Embryonic facial prominence (tissue), 1 donor: ENCODE measurements around the gene IGSF22.
"Not testable (repeated sequence)": the region's sequence is repeated elsewhere in the genome, so short reads cannot be mapped to it uniquely, and the experiment has no call there.

Experiments used
- DNase-seq: peaks from one replicate; pipeline ENCODE4 v3.0.0-alpha.2; 2016; ENCODE audit errors: extremely low spot score

Gene IGSF22

GRCh38 chr11:18691467-18692140 is 34.4 kb downstream of the IGSF22 start:
- not testable (repeated sequence) for DNase-seq

- DNase-seq, result no peak
Observed at GRCh38 chr11:18684267-18684666, 41.7 kb downstream of the IGSF22 start.

- no peak for DNase-seq
Observed at GRCh38 chr11:18682466-18682865, 43.5 kb downstream of the IGSF22 start.

- DNase-seq, result not testable (repeated sequence)
Observed at GRCh38 chr11:18681949-18682348, 44.0 kb downstream of the IGSF22 start.

- DNase-seq, result no peak
Observed at GRCh38 chr11:18677560-18677959, 48.4 kb downstream of the IGSF22 start.

- DNase-seq, result no peak
Observed at GRCh38 chr11:18676803-18677202, 49.2 kb downstream of the IGSF22 start.

- DNase-seq, result not testable (repeated sequence)
Observed at GRCh38 chr11:18672209-18672608, 53.8 kb downstream of the IGSF22 start.

GRCh38 chr11:18671246-18671645 is 54.7 kb downstream of the IGSF22 start:
- DNase-seq, result no peak

- no peak for DNase-seq
Observed at GRCh38 chr11:18669711-18670110, 56.3 kb downstream of the IGSF22 start.

GRCh38 chr11:18669219-18669596 is 56.8 kb downstream of the IGSF22 start:
- DNase-seq, result no peak

GRCh38 chr11:18668131-18668530 is 57.9 kb downstream of the IGSF22 start:
- no peak for DNase-seq

GRCh38 chr11:18665353-18665872 is 60.6 kb downstream of the IGSF22 start:
- not testable (repeated sequence) for DNase-seq

- no peak for DNase-seq
Observed at GRCh38 chr11:18657673-18658072, 68.3 kb downstream of the IGSF22 start.
